Cardiac muscle cell (in vitro differentiated cells and primary cell): Measurements from ENCODE around the gene SRSF3. TPM values are rescaled to one million over a fixed set of nuclear protein-coding genes. Genes with fewer than 3 reads are reported as not detected.
A peak's percentile ranks its signal among the peaks of the same experiment; 100 is the strongest.

ENCODE experiments used
- DNase-seq, 2 donors: peaks; one replicate each; pipeline versions ENCODE4 v3.0.0 to v3.0.0-alpha.2; 2010 to 2017; ENCODE audit warnings: low read depth in 1 of 2, low spot score in 1 of 2
- H3K27ac ChIP-seq: fragments of 200-600 bp; sonication (generic); 2 replicates; pipeline ENCODE4 v1.5.1; 2016
- H3K27me3 ChIP-seq: fragments of 200-600 bp; sonication (generic); 2 replicates; pipeline ENCODE4 v1.6.0; 2016; ENCODE audit warnings: control low read depth
- H3K36me3 ChIP-seq: fragments of 200-600 bp; sonication (generic); 2 replicates; pipeline ENCODE4 v1.5.1; 2016; ENCODE audit warnings: control low read depth
- H3K4me1 ChIP-seq: fragments of 200-600 bp; sonication (generic); 2 replicates; pipeline ENCODE4 v1.8.1; 2017; ENCODE audit warnings: low read depth, mild to moderate bottlenecking, mixed run types
- H3K4me3 ChIP-seq: fragments of 200-600 bp; sonication (generic); 2 replicates; pipeline ENCODE4 v1.5.1; 2016; ENCODE audit warnings: mild to moderate bottlenecking
- H3K9me3 ChIP-seq: fragments of 200-600 bp; sonication (generic); 2 replicates; pipeline ENCODE4 v1.5.1; 2017; ENCODE audit warnings: low read depth, mild to moderate bottlenecking, control low read depth
- polyA plus RNA-seq: library from polyadenylated mRNA; unstranded; fragments of >200 nt; fragmentation: Nextera tagmentation; extraction: Ambion mirVana; gene quantifications from 2 replicates; pipeline ENCODE4 v1.2.1, GENCODE V29; 2016
- total RNA-seq: library from RNA; depleted of rRNA; stranded (reverse); fragments of >200 nt; gene quantifications from 2 replicates; pipeline ENCODE4 v1.2.3, GENCODE V29; 2016
- TF ChIP-seq, protein P1 (sequence below): IDR thresholded peaks from 2 replicates; pipeline ENCODE4 v1.5.1; 2012; ENCODE audit warnings: low read depth, mild to moderate bottlenecking, low read length

SRSF3 gene
- total RNA-seq (122 and 127 TPM in 2 replicates), polyA plus RNA-seq (160 and 184 TPM in 2 replicates)

DNA sequence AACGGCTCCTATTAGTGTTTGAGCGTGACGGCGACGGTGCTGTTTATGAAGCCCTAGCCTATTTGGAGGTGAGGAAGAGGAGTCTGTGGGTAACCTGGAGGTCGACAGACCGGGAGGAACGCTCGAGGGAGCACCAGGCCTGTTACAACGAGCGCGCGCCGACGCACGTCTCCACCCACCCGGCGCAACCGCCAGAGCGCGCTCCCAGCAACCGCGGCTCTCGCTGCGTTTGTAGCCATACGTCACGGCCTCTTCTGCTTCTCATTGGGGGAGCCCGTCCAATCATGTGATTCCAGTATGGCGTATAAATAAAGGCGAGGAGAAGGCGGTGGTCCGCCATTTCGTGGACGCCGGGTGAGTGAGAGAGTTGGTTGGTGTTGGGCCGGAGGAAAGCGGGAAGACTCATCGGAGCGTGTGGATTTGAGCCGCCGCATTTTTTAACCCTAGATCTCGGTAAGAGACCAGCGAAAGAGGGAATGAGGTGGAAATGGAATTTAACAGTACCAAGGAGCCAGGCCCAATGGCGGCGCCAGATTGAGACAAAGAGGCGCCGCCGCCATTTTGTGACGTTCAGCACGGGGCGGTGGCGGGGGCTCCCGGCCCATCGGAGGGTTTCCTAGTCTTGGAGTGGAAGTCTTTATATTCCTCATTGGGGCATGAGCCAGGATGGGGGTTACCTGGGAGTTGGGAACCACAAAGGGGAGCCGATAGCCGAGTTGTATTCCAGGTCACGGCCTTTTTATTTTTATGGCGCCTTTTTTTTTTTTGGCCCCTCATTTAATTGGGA lies at the start of gene SRSF3:
Gene SRSF3, plus strand, starts transcription at position 334 of the 787 bp plus-strand sequence. CDS start 2,401 bp downstream, outside the sequence.
- DNase-seq = peak; percentile 99
- Histone ChIP-seq H3K4me3 (peak within 1 kb of the TSS; percentile 94), H3K9me3 (no peaks in the 10 kb centered on the region), H3K36me3 (peaks cover 26% of the 10 kb centered on the region), H3K4me1 (peaks cover 26% of the 10 kb centered on the region), H3K27me3 (no peaks in the 10 kb centered on the region), H3K27ac (peak within 1 kb of the TSS; percentile 98)
- TF ChIP-seq, protein P1, sequence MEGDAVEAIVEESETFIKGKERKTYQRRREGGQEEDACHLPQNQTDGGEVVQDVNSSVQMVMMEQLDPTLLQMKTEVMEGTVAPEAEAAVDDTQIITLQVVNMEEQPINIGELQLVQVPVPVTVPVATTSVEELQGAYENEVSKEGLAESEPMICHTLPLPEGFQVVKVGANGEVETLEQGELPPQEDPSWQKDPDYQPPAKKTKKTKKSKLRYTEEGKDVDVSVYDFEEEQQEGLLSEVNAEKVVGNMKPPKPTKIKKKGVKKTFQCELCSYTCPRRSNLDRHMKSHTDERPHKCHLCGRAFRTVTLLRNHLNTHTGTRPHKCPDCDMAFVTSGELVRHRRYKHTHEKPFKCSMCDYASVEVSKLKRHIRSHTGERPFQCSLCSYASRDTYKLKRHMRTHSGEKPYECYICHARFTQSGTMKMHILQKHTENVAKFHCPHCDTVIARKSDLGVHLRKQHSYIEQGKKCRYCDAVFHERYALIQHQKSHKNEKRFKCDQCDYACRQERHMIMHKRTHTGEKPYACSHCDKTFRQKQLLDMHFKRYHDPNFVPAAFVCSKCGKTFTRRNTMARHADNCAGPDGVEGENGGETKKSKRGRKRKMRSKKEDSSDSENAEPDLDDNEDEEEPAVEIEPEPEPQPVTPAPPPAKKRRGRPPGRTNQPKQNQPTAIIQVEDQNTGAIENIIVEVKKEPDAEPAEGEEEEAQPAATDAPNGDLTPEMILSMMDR = peak; percentile 27

DNA sequence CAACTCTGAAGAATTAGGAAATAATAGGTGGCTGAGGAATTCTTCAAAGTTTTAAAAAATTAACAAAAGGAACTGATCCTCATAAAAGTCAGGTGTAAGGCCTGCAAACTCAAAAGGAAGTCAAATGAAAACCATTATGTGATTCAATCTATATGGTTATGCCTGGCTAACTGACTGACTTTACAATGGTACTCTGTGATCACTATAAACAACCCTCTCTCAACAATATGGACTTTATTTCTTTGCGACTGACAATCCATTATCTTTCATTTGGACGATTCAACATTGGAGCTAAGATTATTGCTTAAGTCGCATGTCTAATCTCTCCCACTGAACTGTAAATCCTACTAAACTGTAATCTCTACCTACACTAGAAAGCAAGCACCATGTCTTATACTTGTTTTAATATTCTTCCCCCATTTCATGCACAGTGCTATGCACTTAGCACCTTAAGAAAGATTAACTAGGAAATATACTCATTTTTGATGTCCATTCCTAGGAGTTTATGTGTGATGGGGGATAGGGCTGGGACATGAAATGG lies 48.3 kb upstream of the SRSF3 start:
- H3K27ac ChIP-seq = peak overlapping the region; percentile 88
- TF ChIP-seq, protein P1 = no peak

DNA sequence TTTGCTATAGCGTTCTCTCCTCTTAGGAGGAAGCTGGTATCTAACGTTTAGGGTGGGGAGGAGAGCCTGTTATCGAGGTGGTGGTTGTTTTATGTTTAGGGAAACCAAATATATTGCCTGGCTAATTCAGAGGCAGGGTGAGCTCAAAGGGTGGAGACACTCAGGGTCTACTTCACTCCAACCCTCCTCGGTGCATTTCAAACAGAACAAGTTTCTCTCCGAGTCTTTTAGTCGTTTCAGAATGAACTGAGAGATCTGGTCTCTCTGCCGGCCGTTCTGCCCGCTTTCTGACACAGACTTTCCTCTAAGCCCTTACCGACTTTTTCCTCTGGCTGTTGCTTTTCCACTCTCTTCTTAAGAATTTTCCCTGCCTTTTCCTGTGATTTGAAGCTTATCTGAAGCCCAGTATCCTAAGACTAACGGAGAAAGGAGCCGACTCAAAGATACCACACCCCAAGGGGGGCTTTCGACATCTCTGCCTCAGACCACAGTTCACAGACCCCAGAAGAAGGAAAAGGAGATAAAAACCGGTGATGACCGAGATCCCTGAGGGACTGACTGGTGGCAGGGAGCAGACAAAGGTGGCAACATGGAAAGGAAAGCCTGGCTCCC lies 47.7 kb upstream of the SRSF3 start:
- peaks cover 11% of the 10 kb centered on the region for H3K4me1 ChIP-seq
- H3K27ac ChIP-seq = peak overlapping the region; percentile 88
- peak; percentile 37 to 51 for DNase-seq
- H3K36me3 ChIP-seq = no peaks in the 10 kb centered on the region
- TF ChIP-seq, protein P1 = no peak
- H3K27me3 ChIP-seq = no peaks in the 10 kb centered on the region
- peak overlapping the region; percentile 88 for H3K4me3 ChIP-seq
- H3K9me3 ChIP-seq = no peaks in the 10 kb centered on the region

More for the DNA sequence above, 48.3 kb upstream of the SRSF3 start:
- H3K36me3 ChIP-seq = no peaks in the 10 kb centered on the region
- H3K4me3 ChIP-seq = peak overlapping the region; percentile 88
- DNase-seq = no peak
- no peaks in the 10 kb centered on the region for H3K27me3 ChIP-seq
- no peaks in the 10 kb centered on the region for H3K9me3 ChIP-seq
- H3K4me1 ChIP-seq = peaks cover 11% of the 10 kb centered on the region

GRCh38 chr6:36546920-36547645 lies 47.1 kb upstream of the SRSF3 start, which contains the start of gene STK38:
Gene STK38 (minus strand): TSS chr6:36547479. CDS start chr6:36540202, 7,277 bp downstream.
- peaks cover 11% of the 10 kb centered on the region for H3K4me1 ChIP-seq
- DNase-seq = peak; percentile 92 to 93
- H3K27ac ChIP-seq = peak within 1 kb of the TSS; percentile 88
- no peaks in the 10 kb centered on the region for H3K36me3 ChIP-seq
- H3K9me3 ChIP-seq = no peaks in the 10 kb centered on the region
- H3K4me3 ChIP-seq = peak within 1 kb of the TSS; percentile 88
- TF ChIP-seq, protein P1 = peak; percentile 10
- no peaks in the 10 kb centered on the region for H3K27me3 ChIP-seq

GRCh38 chr6:36547646-36548400 lies 46.3 kb upstream of the SRSF3 start:
- Histone ChIP-seq H3K27ac (no peak overlapping the region), H3K4me1 (peaks cover 11% of the 10 kb centered on the region), H3K4me3 (peak overlapping the region; percentile 88), H3K27me3 (no peaks in the 10 kb centered on the region), H3K36me3 (no peaks in the 10 kb centered on the region), H3K9me3 (no peaks in the 10 kb centered on the region)
- TF ChIP-seq, protein P1 = no peak
- DNase-seq = no peak
